HepG2 (cell line): ENCODE measurements around the gene DOCK4. TPM values are rescaled to one million over a fixed set of nuclear protein-coding genes. Genes with fewer than 3 reads are reported as not detected.

Experiments
- ATAC-seq: fragments of 200-7000 bp; cut with Tn5 transposase; 3 replicates; pipeline ENCODE4 v1.9.1; 2020; ENCODE audit warnings: mild to moderate bottlenecking, moderate library complexity
- BruUV-seq: library from RNA; stranded (reverse); fragments of 400-500 nt; replicated peaks from 2 replicates; lab custom pipeline; 2021; lab: Mats Ljungman, UMichigan
- CTCF ChIA-PET: fragments of 300-600 bp; formaldehyde crosslinking; extraction: SDS; loops from one replicate; lab custom pipeline; 2021; ENCODE audit warnings: low total read pairs, inconsistent platforms, low intra/inter-chr PET ratio; lab: Yijun Ruan, JAX
- POLR2A ChIA-PET: fragments of 350-600 bp; sonication (Branson Sonifier 250); formaldehyde crosslinking; loops from one replicate; lab custom pipeline; 2020; ENCODE audit warnings: antibody characterized with exemption, inconsistent platforms; lab: Yijun Ruan, JAX
- DNase-seq: peaks from one replicate; pipeline ENCODE4 v3.0.0-alpha.2; 2015; ENCODE audit warnings: low spot score
- FAIRE-seq: peaks from 3 replicates; lab custom pipeline; 2011; peaks lifted over from hg19 to GRCh38; lab: Jason Lieb, UNC
- H2AFZ ChIP-seq: one replicate; pipeline ENCODE4 v1.6.1; 2011; ENCODE audit warnings: low read length, inconsistent platforms
- H3K27ac ChIP-seq: fragments of 300-600 bp; 3 replicates; pipeline ENCODE4 v1.8.0; 2011; ENCODE audit warnings: mixed run types, mild to moderate bottlenecking, mixed read lengths, low read length, inconsistent platforms; ENCODE audit not compliant: insufficient read depth; ENCODE audit errors: extremely low read length
- H3K27me3 ChIP-seq, 2 experiments: fragments of 200-600 bp in 1 of 2; 2 replicates in 1 of 2; 3 replicates in 1 of 2; pipeline versions ENCODE4 v1.6.0 to v1.8.0; 2011; ENCODE audit warnings: low read length in 2 of 2, mild to moderate bottlenecking in 2 of 2, moderate library complexity in 2 of 2, inconsistent platforms in 1 of 2; ENCODE audit not compliant: insufficient read depth in 2 of 2, control insufficient read depth in 1 of 2
- H3K36me3 ChIP-seq, 2 experiments: fragments of 200-600 bp in 1 of 2; replicated peaks in 1 of 2; 2 replicates in 1 of 2; 3 replicates in 1 of 2; pipeline versions ENCODE4 v1.5.1 to v1.8.0; 2011; ENCODE audit warnings: low read length in 2 of 2, inconsistent platforms in 1 of 2; ENCODE audit not compliant: insufficient read depth in 2 of 2, control insufficient read depth in 1 of 2
- H3K4me1 ChIP-seq: 2 replicates; pipeline ENCODE4 v1.5.1; 2012; ENCODE audit warnings: low read length, inconsistent platforms; ENCODE audit not compliant: insufficient read depth
- H3K4me2 ChIP-seq: 2 replicates; pipeline ENCODE4 v1.6.0; 2011; ENCODE audit warnings: low read depth, low read length, inconsistent platforms
- H3K4me3 ChIP-seq, 3 experiments: fragments of 200-600 bp in 1 of 3; sonication (generic), shearing (Covaris generic) in 1 of 3; replicated peaks in 1 of 3; 2 replicates each; pipeline ENCODE4 v1.5.1; 2011 to 2016; ENCODE audit warnings: low read length in 3 of 3, inconsistent platforms in 2 of 3, low read depth in 2 of 3, mild to moderate bottlenecking in 2 of 3, control low read depth in 1 of 3, mixed read lengths in 1 of 3; ENCODE audit not compliant: insufficient read depth in 1 of 3
- H3K79me2 ChIP-seq: one replicate; pipeline ENCODE4 v1.6.1; 2011; ENCODE audit warnings: low read length, inconsistent platforms; ENCODE audit not compliant: insufficient read depth
- H3K9ac ChIP-seq: 2 replicates; pipeline ENCODE4 v1.6.0; 2011; ENCODE audit warnings: mild to moderate bottlenecking, low read depth, low read length, inconsistent platforms; ENCODE audit not compliant: insufficient read depth
- H3K9me3 ChIP-seq: 2 replicates; pipeline ENCODE4 v1.5.1; 2012; ENCODE audit warnings: mild to moderate bottlenecking, low read length
- H4K20me1 ChIP-seq: 2 replicates; pipeline ENCODE4 v1.6.0; 2011; ENCODE audit warnings: inconsistent platforms, mild to moderate bottlenecking, low read length, moderate library complexity; ENCODE audit not compliant: insufficient read depth
- SP5 ChIP-seq: IDR thresholded peaks from 2 replicates; pipeline ENCODE4 v1.6.1; 2016; ENCODE audit warnings: low read depth, borderline replicate concordance
- TCF7L2 ChIP-seq: IDR thresholded peaks from 2 replicates; pipeline ENCODE4 v1.6.1; 2011; ENCODE audit warnings: mild to moderate bottlenecking, low read depth, low read length, moderate library complexity
- ZBTB21 ChIP-seq: sonication (generic); formaldehyde crosslinking; IDR thresholded peaks from 2 replicates; pipeline ENCODE4 v1.4.0; 2020; ENCODE audit warnings: missing genetic modification reagents
- ZNF33B ChIP-seq: sonication (generic); formaldehyde crosslinking; IDR thresholded peaks from 2 replicates; pipeline ENCODE4 v1.5.1; 2020; ENCODE audit warnings: mild to moderate bottlenecking, missing genetic modification reagents
- ZNF546 ChIP-seq: sonication (generic); formaldehyde crosslinking; conservative IDR thresholded peaks from 2 replicates; pipeline ENCODE4 v1.8.1; 2023; ENCODE audit warnings: mild to moderate bottlenecking, missing genetic modification reagents
- ZSCAN12 ChIP-seq: sonication (generic); formaldehyde crosslinking; IDR thresholded peaks from 2 replicates; pipeline ENCODE4 v1.9.0; 2021; ENCODE audit warnings: mild to moderate bottlenecking, missing genetic modification reagents
- WGBS: methylation state at CpG from one replicate; pipeline ENCODE4 v1.1.6; 2017; ENCODE audit warnings: low lambda C conversion rate; 5-methylcytosine and 5-hydroxymethylcytosine counted together
- in situ Hi-C: cut with HindIII; loops from 2 replicates; pipeline ENCODE4 v1.10.0; 2017; ENCODE audit warnings: low pct_unique_long_range_greater_than_20kb; ENCODE audit not compliant: extremely low pct_ligation_motif_present
- intact Hi-C: fragments of 100-400 bp; cut with micrococcal nuclease; formaldehyde crosslinking; loops from one replicate; pipeline ENCODE4 v1.10.0; 2022; ENCODE audit not compliant: unreplicated experiment
- polyA plus RNA-seq, 8 experiments: library from polyadenylated mRNA; depleted of rRNA in 3 of 8; stranded (reverse) in 7 of 8; unstranded in 1 of 8; fragments of >200 nt; fragmentation: Illumina TruSeq in 4 of 8; extraction: Trizol in 4 of 8; gene quantifications; 2 replicates each; pipeline versions ENCODE4 v1.2.1 to v1.2.3, GENCODE V29; 2011 to 2016; ENCODE audit warnings: low read depth in 4 of 8, missing spikeins in 1 of 8, mixed read lengths in 1 of 8; ENCODE audit not compliant: insufficient read depth in 1 of 8
- total RNA-seq, 5 experiments: library from RNA; depleted of rRNA; stranded (reverse); fragments of >200 nt; fragmentation: Illumina TruSeq; extraction: Trizol; gene quantifications; 2 replicates each; pipeline ENCODE4 v1.2.3, GENCODE V29; 2016; ENCODE audit warnings: low read depth in 1 of 5
- TF ChIP-seq, protein P1 (sequence below): sonication (generic); formaldehyde crosslinking; IDR thresholded peaks from 2 replicates; pipeline ENCODE4 v1.4.0; 2020; ENCODE audit warnings: missing genetic modification reagents, borderline replicate concordance
- TF ChIP-seq, protein P2 (sequence below): sonication (generic); formaldehyde crosslinking; IDR thresholded peaks from 2 replicates; pipeline ENCODE4 v1.4.0; 2020; ENCODE audit warnings: missing genetic modification reagents, borderline replicate concordance

The DOCK4 gene
- total and polyA plus RNA-seq, 2 of the 13 experiments (the other 11 are each of a cell fraction or from before 2014, with no cell fraction given) = 13.5 to 17.4 TPM

GRCh38 chr7:111958431-111958830 lies 247.8 kb downstream of the DOCK4 start:
- TF ChIP-seq SP5 (CRISPR knock-in tag) (no peak), ZSCAN12 (CRISPR knock-in tag) (no peak), ZNF33B (no peak), ZBTB21 (CRISPR knock-in tag) (no peak), TCF7L2 (no peak), ZNF546 (CRISPR knock-in tag) (no peak)
- TF ChIP-seq, protein P1, sequence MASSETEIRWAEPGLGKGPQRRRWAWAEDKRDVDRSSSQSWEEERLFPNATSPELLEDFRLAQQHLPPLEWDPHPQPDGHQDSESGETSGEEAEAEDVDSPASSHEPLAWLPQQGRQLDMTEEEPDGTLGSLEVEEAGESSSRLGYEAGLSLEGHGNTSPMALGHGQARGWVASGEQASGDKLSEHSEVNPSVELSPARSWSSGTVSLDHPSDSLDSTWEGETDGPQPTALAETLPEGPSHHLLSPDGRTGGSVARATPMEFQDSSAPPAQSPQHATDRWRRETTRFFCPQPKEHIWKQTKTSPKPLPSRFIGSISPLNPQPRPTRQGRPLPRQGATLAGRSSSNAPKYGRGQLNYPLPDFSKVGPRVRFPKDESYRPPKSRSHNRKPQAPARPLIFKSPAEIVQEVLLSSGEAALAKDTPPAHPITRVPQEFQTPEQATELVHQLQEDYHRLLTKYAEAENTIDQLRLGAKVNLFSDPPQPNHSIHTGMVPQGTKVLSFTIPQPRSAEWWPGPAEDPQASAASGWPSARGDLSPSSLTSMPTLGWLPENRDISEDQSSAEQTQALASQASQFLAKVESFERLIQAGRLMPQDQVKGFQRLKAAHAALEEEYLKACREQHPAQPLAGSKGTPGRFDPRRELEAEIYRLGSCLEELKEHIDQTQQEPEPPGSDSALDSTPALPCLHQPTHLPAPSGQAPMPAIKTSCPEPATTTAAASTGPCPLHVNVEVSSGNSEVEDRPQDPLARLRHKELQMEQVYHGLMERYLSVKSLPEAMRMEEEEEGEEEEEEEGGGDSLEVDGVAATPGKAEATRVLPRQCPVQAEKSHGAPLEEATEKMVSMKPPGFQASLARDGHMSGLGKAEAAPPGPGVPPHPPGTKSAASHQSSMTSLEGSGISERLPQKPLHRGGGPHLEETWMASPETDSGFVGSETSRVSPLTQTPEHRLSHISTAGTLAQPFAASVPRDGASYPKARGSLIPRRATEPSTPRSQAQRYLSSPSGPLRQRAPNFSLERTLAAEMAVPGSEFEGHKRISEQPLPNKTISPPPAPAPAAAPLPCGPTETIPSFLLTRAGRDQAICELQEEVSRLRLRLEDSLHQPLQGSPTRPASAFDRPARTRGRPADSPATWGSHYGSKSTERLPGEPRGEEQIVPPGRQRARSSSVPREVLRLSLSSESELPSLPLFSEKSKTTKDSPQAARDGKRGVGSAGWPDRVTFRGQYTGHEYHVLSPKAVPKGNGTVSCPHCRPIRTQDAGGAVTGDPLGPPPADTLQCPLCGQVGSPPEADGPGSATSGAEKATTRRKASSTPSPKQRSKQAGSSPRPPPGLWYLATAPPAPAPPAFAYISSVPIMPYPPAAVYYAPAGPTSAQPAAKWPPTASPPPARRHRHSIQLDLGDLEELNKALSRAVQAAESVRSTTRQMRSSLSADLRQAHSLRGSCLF (CRISPR knock-in tag) = no peak
- TF ChIP-seq, protein P2, sequence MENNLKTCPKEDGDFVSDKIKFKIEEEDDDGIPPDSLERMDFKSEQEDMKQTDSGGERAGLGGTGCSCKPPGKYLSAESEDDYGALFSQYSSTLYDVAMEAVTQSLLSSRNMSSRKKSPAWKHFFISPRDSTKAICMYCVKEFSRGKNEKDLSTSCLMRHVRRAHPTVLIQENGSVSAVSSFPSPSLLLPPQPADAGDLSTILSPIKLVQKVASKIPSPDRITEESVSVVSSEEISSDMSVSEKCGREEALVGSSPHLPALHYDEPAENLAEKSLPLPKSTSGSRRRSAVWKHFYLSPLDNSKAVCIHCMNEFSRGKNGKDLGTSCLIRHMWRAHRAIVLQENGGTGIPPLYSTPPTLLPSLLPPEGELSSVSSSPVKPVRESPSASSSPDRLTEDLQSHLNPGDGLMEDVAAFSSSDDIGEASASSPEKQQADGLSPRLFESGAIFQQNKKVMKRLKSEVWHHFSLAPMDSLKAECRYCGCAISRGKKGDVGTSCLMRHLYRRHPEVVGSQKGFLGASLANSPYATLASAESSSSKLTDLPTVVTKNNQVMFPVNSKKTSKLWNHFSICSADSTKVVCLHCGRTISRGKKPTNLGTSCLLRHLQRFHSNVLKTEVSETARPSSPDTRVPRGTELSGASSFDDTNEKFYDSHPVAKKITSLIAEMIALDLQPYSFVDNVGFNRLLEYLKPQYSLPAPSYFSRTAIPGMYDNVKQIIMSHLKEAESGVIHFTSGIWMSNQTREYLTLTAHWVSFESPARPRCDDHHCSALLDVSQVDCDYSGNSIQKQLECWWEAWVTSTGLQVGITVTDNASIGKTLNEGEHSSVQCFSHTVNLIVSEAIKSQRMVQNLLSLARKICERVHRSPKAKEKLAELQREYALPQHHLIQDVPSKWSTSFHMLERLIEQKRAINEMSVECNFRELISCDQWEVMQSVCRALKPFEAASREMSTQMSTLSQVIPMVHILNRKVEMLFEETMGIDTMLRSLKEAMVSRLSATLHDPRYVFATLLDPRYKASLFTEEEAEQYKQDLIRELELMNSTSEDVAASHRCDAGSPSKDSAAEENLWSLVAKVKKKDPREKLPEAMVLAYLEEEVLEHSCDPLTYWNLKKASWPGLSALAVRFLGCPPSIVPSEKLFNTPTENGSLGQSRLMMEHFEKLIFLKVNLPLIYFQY (CRISPR knock-in tag) = no peak
- Histone ChIP-seq H3K36me3 (no peaks in the 10 kb centered on the region), H3K4me3 (no peak overlapping the region), H3K4me2 (no peak overlapping the region), H4K20me1 (no peaks in the 10 kb centered on the region), H3K27me3 (no peaks in the 10 kb centered on the region), H3K79me2 (no peaks in the 10 kb centered on the region), H3K9ac (no peak overlapping the region), H3K4me1 (peaks cover 9% of the 10 kb centered on the region), H3K9me3 (no peaks in the 10 kb centered on the region), H3K27ac (no peak overlapping the region), H2AFZ (no peak overlapping the region)
- in situ Hi-C loops = loop anchor here (10.0 kb wide), 1 partner anchor 446 kb away; no protein-coding TSS in a partner anchor
- intact Hi-C loops = no loop called here
- FAIRE-seq (no peak), ATAC-seq (no peak), DNase-seq (no peak)
- POLR2A ChIA-PET = no interaction called here
- WGBS = 97% methylated on average over 3 of the region's 3 CpGs
- CTCF ChIA-PET = no interaction called here
- no TSS peak for BruUV-seq
